ENCODE results near the gene APRT. TPM values are rescaled to one million over a fixed set of nuclear protein-coding genes. Genes with fewer than 3 reads are reported as not detected.

Gene APRT
- total RNA-seq, 1 donor from 2014 or later: 54.4 TPM

DNA sequence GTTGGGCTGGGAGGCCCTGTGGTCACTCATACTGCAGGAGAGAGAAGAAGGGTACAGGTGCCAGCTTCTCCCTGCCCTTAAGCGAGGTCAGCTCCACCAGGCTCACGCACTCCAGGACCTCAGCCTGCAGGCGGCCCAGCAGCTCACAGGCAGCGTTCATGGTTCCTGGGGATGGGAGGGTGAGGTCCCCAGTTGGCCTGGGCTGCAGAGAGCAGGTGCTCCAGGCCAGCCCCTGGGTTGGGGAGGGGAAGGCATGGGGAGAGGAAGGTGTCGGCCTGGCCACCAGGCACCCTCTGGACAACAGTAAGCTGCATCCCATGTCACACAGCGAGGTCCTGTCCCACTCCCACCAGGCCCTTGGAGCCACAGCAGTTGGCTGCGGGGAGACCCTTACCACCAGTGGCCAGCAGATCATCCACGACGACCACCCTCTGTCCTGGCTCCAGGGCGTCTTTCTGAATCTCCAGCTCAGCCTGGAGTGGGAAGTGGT is 2.0 kb downstream of the APRT start:
- TF ChIP-seq, protein P1, sequence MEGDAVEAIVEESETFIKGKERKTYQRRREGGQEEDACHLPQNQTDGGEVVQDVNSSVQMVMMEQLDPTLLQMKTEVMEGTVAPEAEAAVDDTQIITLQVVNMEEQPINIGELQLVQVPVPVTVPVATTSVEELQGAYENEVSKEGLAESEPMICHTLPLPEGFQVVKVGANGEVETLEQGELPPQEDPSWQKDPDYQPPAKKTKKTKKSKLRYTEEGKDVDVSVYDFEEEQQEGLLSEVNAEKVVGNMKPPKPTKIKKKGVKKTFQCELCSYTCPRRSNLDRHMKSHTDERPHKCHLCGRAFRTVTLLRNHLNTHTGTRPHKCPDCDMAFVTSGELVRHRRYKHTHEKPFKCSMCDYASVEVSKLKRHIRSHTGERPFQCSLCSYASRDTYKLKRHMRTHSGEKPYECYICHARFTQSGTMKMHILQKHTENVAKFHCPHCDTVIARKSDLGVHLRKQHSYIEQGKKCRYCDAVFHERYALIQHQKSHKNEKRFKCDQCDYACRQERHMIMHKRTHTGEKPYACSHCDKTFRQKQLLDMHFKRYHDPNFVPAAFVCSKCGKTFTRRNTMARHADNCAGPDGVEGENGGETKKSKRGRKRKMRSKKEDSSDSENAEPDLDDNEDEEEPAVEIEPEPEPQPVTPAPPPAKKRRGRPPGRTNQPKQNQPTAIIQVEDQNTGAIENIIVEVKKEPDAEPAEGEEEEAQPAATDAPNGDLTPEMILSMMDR (IDR thresholded peaks at IDR 0.05; ENCODE audit: partially characterized antibody, unreplicated experiment): no peak
- H3K4me1 Mint-ChIP-seq (ENCODE audit: low read depth, unreplicated experiment): peaks cover 4% of the 10 kb centered on the region
- DNase-seq: no peak
- H3K4me3 Mint-ChIP-seq (ENCODE audit: unreplicated experiment): no peak overlapping the region
- no peaks in the 10 kb centered on the region for H3K9me3 Mint-ChIP-seq (ENCODE audit: unreplicated experiment)
- peaks cover 1% of the 10 kb centered on the region for H3K27me3 Mint-ChIP-seq (ENCODE audit: unreplicated experiment)
- no peak overlapping the region for H3K27ac Mint-ChIP-seq (ENCODE audit: unreplicated experiment)
- no peaks in the 10 kb centered on the region for H3K36me3 Mint-ChIP-seq (ENCODE audit: unreplicated experiment)

DNA sequence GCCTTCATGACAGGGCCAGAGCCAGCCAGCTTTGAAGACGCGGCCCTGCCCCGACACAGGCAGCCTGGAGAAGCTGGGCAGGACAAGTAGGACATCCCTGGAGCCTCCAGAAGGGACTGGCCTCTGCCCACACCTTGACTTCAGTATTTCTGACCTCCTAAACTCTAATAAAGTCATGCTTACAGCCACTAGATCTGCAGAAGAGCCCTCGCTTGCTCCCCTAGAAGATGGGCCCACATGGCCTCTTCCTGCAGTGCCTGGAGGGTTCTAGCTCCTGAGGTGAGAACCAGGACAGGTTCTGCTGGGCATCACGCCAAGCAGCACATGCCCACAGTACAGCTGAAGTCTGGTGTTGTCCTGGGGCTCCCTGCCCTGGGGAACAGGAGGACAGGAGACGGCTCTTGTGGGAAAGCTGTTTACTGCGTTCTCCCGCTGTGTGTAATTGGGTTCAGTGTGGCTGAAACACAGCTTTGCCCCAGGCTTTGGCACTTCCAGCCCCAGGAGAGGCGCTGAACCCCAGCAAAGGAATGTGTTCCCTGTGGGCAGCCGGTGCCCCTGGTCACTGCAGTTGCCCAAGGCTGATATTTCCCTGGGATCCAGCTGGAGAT is 2.6 kb downstream of the APRT start:
- Mint-ChIP-seq H3K9me3 (ENCODE audit: unreplicated experiment) (no peaks in the 10 kb centered on the region), H3K27ac (ENCODE audit: unreplicated experiment) (no peak overlapping the region), H3K36me3 (ENCODE audit: unreplicated experiment) (no peaks in the 10 kb centered on the region), H3K4me3 (ENCODE audit: unreplicated experiment) (no peak overlapping the region), H3K4me1 (ENCODE audit: low read depth, unreplicated experiment) (peaks cover 4% of the 10 kb centered on the region), H3K27me3 (ENCODE audit: unreplicated experiment) (peaks cover 1% of the 10 kb centered on the region)
- DNase-seq: no peak
- TF ChIP-seq, protein P1 (IDR thresholded peaks at IDR 0.05; ENCODE audit: partially characterized antibody, unreplicated experiment): no peak

DNA sequence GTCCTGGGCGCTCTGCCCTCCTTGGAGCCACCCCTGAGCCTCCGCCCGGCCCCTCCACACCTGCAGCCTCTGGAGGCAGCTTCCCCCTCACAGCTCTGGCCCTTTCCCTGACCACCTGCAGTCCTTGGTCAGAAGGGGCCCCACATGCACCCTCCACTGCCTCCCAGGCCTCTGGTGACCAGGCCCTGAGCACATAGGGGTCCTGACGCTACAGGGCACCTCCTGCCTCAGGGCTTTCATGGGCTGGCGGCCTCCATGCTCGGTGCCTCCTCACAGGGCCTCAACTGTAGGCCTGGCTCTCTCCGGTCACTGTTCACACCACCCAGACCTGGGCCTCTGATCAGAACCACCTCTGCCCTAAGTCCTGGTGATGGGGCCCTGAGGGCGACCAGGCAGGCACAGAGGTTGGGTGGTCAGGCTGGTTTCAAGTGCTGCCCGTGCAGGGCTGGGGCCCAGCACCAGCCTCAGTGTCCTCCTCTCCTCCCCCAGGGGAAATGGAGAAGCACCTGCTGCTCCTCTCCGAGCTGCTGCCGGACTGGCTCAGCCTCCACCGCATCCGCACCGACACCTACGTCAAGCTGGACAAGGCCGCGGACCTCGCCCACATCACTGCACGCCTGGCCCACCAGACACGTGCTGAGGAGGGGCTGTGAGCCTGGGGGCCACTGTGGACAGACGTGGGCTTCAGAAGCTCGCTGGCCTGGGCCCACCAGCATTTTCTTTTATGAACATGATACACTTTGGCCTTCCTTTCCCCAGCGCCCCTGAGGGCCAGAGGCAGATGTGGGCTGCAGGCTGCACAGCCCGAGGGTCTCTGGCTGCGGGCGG is 3.9 kb downstream of the APRT start:
- no peak overlapping the region for H3K4me3 Mint-ChIP-seq (ENCODE audit: unreplicated experiment)
- peak overlapping the region; percentile 12 for H3K27ac Mint-ChIP-seq (ENCODE audit: unreplicated experiment)
- H3K36me3 Mint-ChIP-seq (ENCODE audit: unreplicated experiment): no peaks in the 10 kb centered on the region
- DNase-seq: no peak
- no peaks in the 10 kb centered on the region for H3K4me1 Mint-ChIP-seq (ENCODE audit: low read depth, unreplicated experiment)
- H3K9me3 Mint-ChIP-seq (ENCODE audit: unreplicated experiment): no peaks in the 10 kb centered on the region
- TF ChIP-seq, protein P1 (IDR thresholded peaks at IDR 0.05; ENCODE audit: partially characterized antibody, unreplicated experiment): no peak
- H3K27me3 Mint-ChIP-seq (ENCODE audit: unreplicated experiment): peaks cover 1% of the 10 kb centered on the region

DNA sequence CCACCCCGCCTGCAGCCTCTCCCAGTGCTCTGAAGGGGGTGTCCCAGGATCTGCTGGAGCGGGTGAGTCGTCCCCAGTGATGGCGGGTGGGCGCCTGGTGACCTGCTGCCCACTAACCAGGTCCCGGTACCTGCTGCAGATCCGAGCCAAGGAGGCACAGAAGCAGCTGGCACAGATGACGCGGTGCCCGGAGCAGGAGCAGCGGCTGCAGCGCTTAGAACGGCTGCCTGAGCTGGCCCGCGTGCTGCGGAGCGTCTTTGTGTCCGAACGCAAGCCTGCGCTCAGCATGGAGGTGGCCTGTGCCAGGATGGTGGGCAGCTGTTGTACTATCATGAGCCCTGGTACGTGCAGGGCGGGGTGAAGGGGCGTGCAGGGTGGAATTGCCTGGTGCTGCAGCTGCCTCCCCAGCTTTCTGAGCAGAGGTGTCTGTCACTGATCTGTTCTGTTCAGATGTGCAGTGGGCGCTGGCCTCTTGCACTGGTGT is 4.5 kb downstream of the APRT start:
- DNase-seq: no peak
- Mint-ChIP-seq H3K4me1 (ENCODE audit: low read depth, unreplicated experiment) (no peaks in the 10 kb centered on the region), H3K27ac (ENCODE audit: unreplicated experiment) (no peak overlapping the region), H3K9me3 (ENCODE audit: unreplicated experiment) (no peaks in the 10 kb centered on the region), H3K27me3 (ENCODE audit: unreplicated experiment) (peaks cover 1% of the 10 kb centered on the region), H3K36me3 (ENCODE audit: unreplicated experiment) (no peaks in the 10 kb centered on the region), H3K4me3 (ENCODE audit: unreplicated experiment) (no peak overlapping the region)
- TF ChIP-seq, protein P1 (IDR thresholded peaks at IDR 0.05; ENCODE audit: partially characterized antibody, unreplicated experiment): no peak

Measured in glutamatergic neuron (in vitro differentiated cells).